ENCODE results near the gene MOGAT1.
"Not testable (repeated sequence)": the region's sequence is repeated elsewhere in the genome, so short reads cannot be mapped to it uniquely, and the experiment has no call there.

MOGAT1 gene

DNA sequence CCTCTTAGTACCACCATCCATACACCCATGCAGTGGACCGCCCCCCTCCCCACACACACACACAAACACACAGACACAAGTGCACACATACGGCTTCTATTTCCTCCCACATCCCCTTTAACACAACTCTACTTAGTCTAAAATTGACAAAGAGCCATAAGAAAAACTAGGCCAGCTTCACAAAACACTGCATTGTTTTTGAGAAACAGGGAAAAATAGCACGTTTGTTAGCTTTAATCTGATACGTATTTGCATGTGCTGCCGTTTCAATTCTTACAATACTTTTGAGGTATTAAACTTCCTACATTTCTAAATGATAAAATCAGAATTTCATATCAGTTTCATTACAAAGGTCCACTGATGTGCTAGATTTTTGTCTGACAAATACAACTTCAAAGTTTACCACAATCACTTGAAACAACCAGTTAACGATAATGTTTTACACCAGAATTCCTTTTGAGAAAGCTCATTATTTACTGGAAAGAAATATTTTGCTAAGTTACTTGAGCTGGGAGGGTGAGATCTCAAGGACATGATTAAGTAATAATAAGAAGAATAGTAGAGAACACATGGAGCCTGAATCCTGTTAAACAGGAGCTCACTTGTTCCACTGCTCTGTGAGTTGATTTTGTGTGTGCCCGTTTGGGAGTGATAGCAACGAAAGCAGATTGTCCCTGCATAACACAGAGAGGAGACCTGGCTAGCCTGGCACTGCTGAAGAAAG, 74.5 kb downstream of the MOGAT1 start:
- no peak for DNase-seq

- no peak for DNase-seq
These were observed 76.2 kb downstream of the MOGAT1 start for GRCh38 chr2:222747526-222748160.

- no peak for DNase-seq
These were observed 79.1 kb downstream of the MOGAT1 start for GRCh38 chr2:222750533-222750932.

GRCh38 chr2:222751238-222751637, 79.8 kb downstream of the MOGAT1 start:
- no peak for DNase-seq

GRCh38 chr2:222751821-222752719, 80.6 kb downstream of the MOGAT1 start:
- DNase-seq = no peak

DNA sequence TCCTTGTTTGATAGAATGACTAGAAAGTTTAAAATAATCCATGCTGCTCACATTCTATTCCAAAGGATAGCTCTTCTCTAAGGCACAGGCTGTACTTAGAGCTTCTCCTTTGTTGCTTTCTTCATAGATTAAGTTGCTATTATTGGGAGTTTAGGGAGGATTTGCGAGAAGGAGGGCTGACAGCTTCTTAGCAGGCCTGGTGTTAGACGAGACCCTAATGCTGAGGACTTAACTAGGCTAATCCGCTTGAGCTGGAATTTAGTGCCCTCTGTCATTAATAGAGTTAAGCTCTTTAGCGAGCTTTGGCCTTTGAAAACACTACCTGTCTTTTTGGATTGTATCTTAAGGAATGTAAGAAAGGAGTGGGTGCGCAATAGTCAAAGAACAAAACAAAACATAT, 81.3 kb downstream of the MOGAT1 start:
- no peak for DNase-seq

DNA sequence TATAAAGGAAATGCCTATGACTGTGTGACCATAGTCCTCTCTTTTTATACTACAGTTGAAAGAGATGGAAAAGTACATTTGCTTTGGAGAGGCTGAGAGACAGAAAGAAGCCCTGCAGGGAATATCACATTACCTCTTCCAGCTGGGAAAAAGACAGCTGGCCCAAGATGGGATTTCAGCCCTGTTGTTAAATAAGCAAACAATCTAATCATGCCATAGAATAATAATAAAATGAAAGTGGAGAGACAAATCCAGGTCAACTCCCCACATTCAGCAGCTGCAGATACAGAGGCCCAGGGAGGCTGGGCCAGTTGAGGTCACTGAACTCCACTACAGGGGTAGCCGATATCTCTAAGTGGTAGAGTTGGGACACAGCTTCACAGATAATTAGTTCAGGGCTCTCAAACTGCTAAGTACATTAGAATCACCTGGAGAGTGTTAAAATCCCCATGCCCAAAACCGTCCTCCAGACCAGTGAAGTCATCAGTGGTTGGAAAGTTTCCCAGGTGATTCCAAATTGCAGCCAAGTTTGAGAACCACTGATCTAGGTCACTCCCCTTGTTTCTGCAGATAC, 81.9 kb downstream of the MOGAT1 start:
- DNase-seq = no peak

GRCh38 chr2:222754324-222754930, 83.0 kb downstream of the MOGAT1 start:
- no peak for DNase-seq

DNA sequence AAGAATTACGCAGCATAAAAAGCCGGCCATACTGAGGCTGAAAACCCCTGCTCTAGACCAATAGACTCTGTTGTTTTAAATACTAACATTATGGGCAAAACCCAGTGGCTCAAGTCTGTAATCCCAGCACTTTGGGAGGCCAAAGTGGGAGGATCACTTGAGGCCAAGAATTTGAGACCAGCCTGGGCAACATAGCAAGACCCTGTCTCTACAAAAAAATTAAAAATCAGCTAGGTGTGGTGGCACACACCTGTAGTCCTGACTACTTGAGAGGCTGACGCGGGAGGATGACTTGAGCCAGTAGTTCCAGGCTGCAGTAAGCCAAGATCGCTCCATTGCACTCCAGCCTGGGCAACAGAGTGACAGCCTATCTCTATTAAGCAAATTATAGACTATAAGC, 84.1 kb downstream of the MOGAT1 start:
- not testable (repeated sequence) for DNase-seq

- no peak for DNase-seq
These were observed 84.9 kb downstream of the MOGAT1 start for GRCh38 chr2:222756362-222756831.

GRCh38 chr2:222756951-222757650, 85.6 kb downstream of the MOGAT1 start:
- DNase-seq = no peak

All from activated naive CD4-positive, alpha-beta T cell (primary cell).